RWPE2 (cell line): ENCODE results near the gene FAM13C.

Experiments
- ATAC-seq: fragments of 200-7000 bp; cut with Tn5 transposase; 3 replicates; pipeline ENCODE4 v1.9.1; 2021; ENCODE audit warnings: low read depth
- DNase-seq: peaks from one replicate; pipeline ENCODE4 v3.0.0-alpha.2; 2020; ENCODE audit warnings: low spot score
- H3K27ac ChIP-seq: fragments of 450-650 bp; 2 replicates; pipeline ENCODE4 v1.5.1; 2017; ENCODE audit warnings: mild to moderate bottlenecking; ENCODE audit not compliant: poor library complexity, severe bottlenecking
- H3K27me3 ChIP-seq: fragments of 250-450 bp; sonication (Bioruptor Pico); 2 replicates; pipeline ENCODE4 v1.5.1; 2021; ENCODE audit warnings: mild to moderate bottlenecking, moderate library complexity; ENCODE audit not compliant: insufficient read depth, poor library complexity, severe bottlenecking
- H3K36me3 ChIP-seq: fragments of 250-450 bp; sonication (Bioruptor Pico); 2 replicates; pipeline ENCODE4 v1.5.1; 2020; ENCODE audit warnings: low read depth, mild to moderate bottlenecking, moderate library complexity
- H3K4me1 ChIP-seq: fragments of 250-450 bp; sonication (Bioruptor Pico); 2 replicates; pipeline ENCODE4 v1.5.1; 2021; ENCODE audit warnings: mild to moderate bottlenecking, moderate library complexity; ENCODE audit not compliant: insufficient read depth, poor library complexity, severe bottlenecking
- H3K4me3 ChIP-seq: fragments of 250-450 bp; sonication (Bioruptor Pico); 2 replicates; pipeline ENCODE4 v1.5.1; 2021; ENCODE audit warnings: mild to moderate bottlenecking, moderate library complexity; ENCODE audit not compliant: severe bottlenecking
- H3K9me3 ChIP-seq: fragments of 250-450 bp; sonication (Bioruptor Pico); 2 replicates; pipeline ENCODE4 v1.5.1; 2021; ENCODE audit warnings: mild to moderate bottlenecking, moderate library complexity; ENCODE audit not compliant: severe bottlenecking
- CTCF ChIP-seq: fragments of 450-650 bp; IDR thresholded peaks from one replicate; pipeline ENCODE4 v1.5.1; 2017; ENCODE audit warnings: mild to moderate bottlenecking, moderate library complexity; ENCODE audit not compliant: poor library complexity, severe bottlenecking

Gene FAM13C

GRCh38 chr10:59319854-59320253, 42.5 kb downstream of the FAM13C start:
- Histone ChIP-seq H3K9me3 (no peaks in the 10 kb centered on the region), H3K27ac (no peak overlapping the region), H3K4me1 (no peaks in the 10 kb centered on the region), H3K27me3 (no peaks in the 10 kb centered on the region), H3K36me3 (no peaks in the 10 kb centered on the region), H3K4me3 (no peak overlapping the region)
- no peak for DNase-seq
- TF ChIP-seq CTCF, result no peak
- ATAC-seq, result no peak

GRCh38 chr10:59317066-59317465, 45.3 kb downstream of the FAM13C start:
- ATAC-seq (no peak), DNase-seq (no peak)
- H3K27ac ChIP-seq, result no peak overlapping the region
- no peaks in the 10 kb centered on the region for H3K4me1 ChIP-seq
- H3K9me3 ChIP-seq, result no peaks in the 10 kb centered on the region
- no peaks in the 10 kb centered on the region for H3K27me3 ChIP-seq
- TF ChIP-seq CTCF, result no peak
- H3K36me3 ChIP-seq, result no peaks in the 10 kb centered on the region
- no peak overlapping the region for H3K4me3 ChIP-seq

- DNase-seq, result no peak
- H3K9me3 ChIP-seq, result no peaks in the 10 kb centered on the region
- no peaks in the 10 kb centered on the region for H3K27me3 ChIP-seq
- no peak for TF ChIP-seq CTCF
- no peak overlapping the region for H3K4me3 ChIP-seq
- H3K4me1 ChIP-seq, result no peaks in the 10 kb centered on the region
- no peak overlapping the region for H3K27ac ChIP-seq
- no peak for ATAC-seq
- no peaks in the 10 kb centered on the region for H3K36me3 ChIP-seq
Measured at GRCh38 chr10:59315465-59315864, 46.9 kb downstream of the FAM13C start.

- H3K4me3 ChIP-seq, result no peak overlapping the region
- ATAC-seq, result no peak
- H3K36me3 ChIP-seq, result no peaks in the 10 kb centered on the region
- no peak for TF ChIP-seq CTCF
- H3K27ac ChIP-seq, result no peak overlapping the region
- H3K4me1 ChIP-seq, result no peaks in the 10 kb centered on the region
- no peaks in the 10 kb centered on the region for H3K9me3 ChIP-seq
- DNase-seq, result no peak
- no peaks in the 10 kb centered on the region for H3K27me3 ChIP-seq
Measured at GRCh38 chr10:59314268-59314667, 48.1 kb downstream of the FAM13C start.

GRCh38 chr10:59312247-59312646, 50.1 kb downstream of the FAM13C start:
- no peak for DNase-seq
- no peak overlapping the region for H3K4me3 ChIP-seq
- no peaks in the 10 kb centered on the region for H3K36me3 ChIP-seq
- no peaks in the 10 kb centered on the region for H3K9me3 ChIP-seq
- TF ChIP-seq CTCF, result no peak
- H3K27ac ChIP-seq, result no peak overlapping the region
- H3K27me3 ChIP-seq, result no peaks in the 10 kb centered on the region
- H3K4me1 ChIP-seq, result no peaks in the 10 kb centered on the region
- no peak for ATAC-seq
